Measurements from ENCODE around the gene RPTOR.

GRCh38 chr17:80523956-80524712, 20.5 kb upstream of the RPTOR start:
- no peak for TF ChIP-seq CTCF (IDR thresholded peaks at IDR 0.05; ENCODE audit: low read length)
- no peak for TF ChIP-seq EZH2 (IDR thresholded peaks at IDR 0.05; ENCODE audit: borderline replicate concordance, low read length)

All from OCI-LY1 (cell line).